HUES48 (cell line): ENCODE data around the gene NEDD4L.
A peak's percentile ranks its signal among the peaks of the same experiment; 100 is the strongest.

Experiments used
- H3K27ac ChIP-seq: one replicate; pipeline ENCODE4 v1.7.0; 2013; ENCODE audit warnings: low read depth, low read length, inconsistent platforms
- H3K27me3 ChIP-seq: 2 replicates; pipeline ENCODE4 v1.6.1; 2013; ENCODE audit warnings: mild to moderate bottlenecking, low read length; ENCODE audit not compliant: control insufficient read depth, insufficient read depth
- H3K36me3 ChIP-seq: 2 replicates; pipeline ENCODE4 v1.6.1; 2013; ENCODE audit warnings: low read length; ENCODE audit not compliant: control insufficient read depth, insufficient read depth
- H3K4me1 ChIP-seq: 2 replicates; pipeline ENCODE4 v1.6.1; 2013; ENCODE audit warnings: mild to moderate bottlenecking, low read length; ENCODE audit not compliant: control insufficient read depth, insufficient read depth
- H3K4me3 ChIP-seq: 2 replicates; pipeline ENCODE4 v1.5.1; 2013; ENCODE audit warnings: mild to moderate bottlenecking, low read depth, low read length
- H3K9ac ChIP-seq: 2 replicates; pipeline ENCODE4 v1.6.1; 2013; ENCODE audit warnings: mild to moderate bottlenecking, low read depth, low read length, moderate library complexity
- H3K9me3 ChIP-seq: 2 replicates; pipeline ENCODE4 v1.6.1; 2013; ENCODE audit warnings: low read length; ENCODE audit not compliant: control insufficient read depth, insufficient read depth

NEDD4L gene

GRCh38 chr18:58323866-58324762 is 280.1 kb downstream of the NEDD4L start:
- Histone ChIP-seq H3K9me3 (no peaks in the 10 kb centered on the region), H3K9ac (no peak overlapping the region), H3K27ac (no peak overlapping the region), H3K4me1 (no peaks in the 10 kb centered on the region), H3K36me3 (peaks cover 44% of the 10 kb centered on the region), H3K27me3 (no peaks in the 10 kb centered on the region), H3K4me3 (no peak overlapping the region)

- Histone ChIP-seq H3K4me1 (no peaks in the 10 kb centered on the region), H3K4me3 (no peak overlapping the region), H3K36me3 (peaks cover 53% of the 10 kb centered on the region), H3K27me3 (no peaks in the 10 kb centered on the region), H3K27ac (no peak overlapping the region), H3K9ac (no peak overlapping the region), H3K9me3 (no peaks in the 10 kb centered on the region)
Measured at GRCh38 chr18:58324824-58325480, 280.9 kb downstream of the NEDD4L start.

- Histone ChIP-seq H3K9me3 (no peaks in the 10 kb centered on the region), H3K4me3 (no peak overlapping the region), H3K4me1 (no peaks in the 10 kb centered on the region), H3K9ac (no peak overlapping the region), H3K27me3 (no peaks in the 10 kb centered on the region), H3K27ac (no peak overlapping the region), H3K36me3 (peaks cover 58% of the 10 kb centered on the region)
Measured at GRCh38 chr18:58325494-58325893, 281.5 kb downstream of the NEDD4L start.

- H3K27me3 ChIP-seq = no peaks in the 10 kb centered on the region
- peaks cover 45% of the 10 kb centered on the region for H3K36me3 ChIP-seq
- peaks cover 32% of the 10 kb centered on the region for H3K4me1 ChIP-seq
- H3K9me3 ChIP-seq = no peaks in the 10 kb centered on the region
- no peak overlapping the region for H3K9ac ChIP-seq
- no peak overlapping the region for H3K27ac ChIP-seq
- no peak overlapping the region for H3K4me3 ChIP-seq
Measured at GRCh38 chr18:58334061-58334460, 290.0 kb downstream of the NEDD4L start.

- Histone ChIP-seq H3K36me3 (peaks cover 34% of the 10 kb centered on the region), H3K9ac (no peak overlapping the region), H3K27ac (peak overlapping the region; percentile 46), H3K4me1 (peaks cover 41% of the 10 kb centered on the region), H3K27me3 (no peaks in the 10 kb centered on the region), H3K9me3 (no peaks in the 10 kb centered on the region), H3K4me3 (no peak overlapping the region)
Measured at GRCh38 chr18:58335223-58335622, 291.2 kb downstream of the NEDD4L start.

GRCh38 chr18:58335821-58336220 is 291.8 kb downstream of the NEDD4L start:
- no peaks in the 10 kb centered on the region for H3K27me3 ChIP-seq
- no peak overlapping the region for H3K9ac ChIP-seq
- peak overlapping the region; percentile 46 for H3K27ac ChIP-seq
- no peak overlapping the region for H3K4me3 ChIP-seq
- no peaks in the 10 kb centered on the region for H3K9me3 ChIP-seq
- peaks cover 43% of the 10 kb centered on the region for H3K4me1 ChIP-seq
- peaks cover 28% of the 10 kb centered on the region for H3K36me3 ChIP-seq

GRCh38 chr18:58336605-58337004 is 292.6 kb downstream of the NEDD4L start:
- H3K9ac ChIP-seq = no peak overlapping the region
- no peaks in the 10 kb centered on the region for H3K27me3 ChIP-seq
- peaks cover 51% of the 10 kb centered on the region for H3K4me1 ChIP-seq
- H3K9me3 ChIP-seq = no peaks in the 10 kb centered on the region
- peaks cover 23% of the 10 kb centered on the region for H3K36me3 ChIP-seq
- H3K4me3 ChIP-seq = no peak overlapping the region
- no peak overlapping the region for H3K27ac ChIP-seq

GRCh38 chr18:58337285-58337684 is 293.3 kb downstream of the NEDD4L start:
- H3K4me3 ChIP-seq = no peak overlapping the region
- H3K9me3 ChIP-seq = no peaks in the 10 kb centered on the region
- H3K4me1 ChIP-seq = peaks cover 57% of the 10 kb centered on the region
- no peaks in the 10 kb centered on the region for H3K27me3 ChIP-seq
- H3K27ac ChIP-seq = no peak overlapping the region
- H3K36me3 ChIP-seq = peaks cover 22% of the 10 kb centered on the region
- H3K9ac ChIP-seq = no peak overlapping the region

- no peak overlapping the region for H3K4me3 ChIP-seq
- H3K36me3 ChIP-seq = peaks cover 23% of the 10 kb centered on the region
- H3K27ac ChIP-seq = peak overlapping the region; percentile 15
- peaks cover 61% of the 10 kb centered on the region for H3K4me1 ChIP-seq
- H3K9ac ChIP-seq = no peak overlapping the region
- no peaks in the 10 kb centered on the region for H3K9me3 ChIP-seq
- no peaks in the 10 kb centered on the region for H3K27me3 ChIP-seq
Measured at GRCh38 chr18:58337686-58338085, 293.7 kb downstream of the NEDD4L start.

- Histone ChIP-seq H3K4me1 (peaks cover 61% of the 10 kb centered on the region), H3K27ac (peak overlapping the region; percentile 15), H3K36me3 (peaks cover 25% of the 10 kb centered on the region), H3K9me3 (no peaks in the 10 kb centered on the region), H3K9ac (no peak overlapping the region), H3K4me3 (no peak overlapping the region), H3K27me3 (no peaks in the 10 kb centered on the region)
Measured at GRCh38 chr18:58338141-58338540, 294.1 kb downstream of the NEDD4L start.

- Histone ChIP-seq H3K4me1 (peaks cover 70% of the 10 kb centered on the region), H3K9ac (peak overlapping the region; percentile 16; the same call in 1 of the 2 replicates), H3K27ac (peak overlapping the region; percentile 78), H3K4me3 (peak overlapping the region; percentile 56), H3K36me3 (peaks cover 16% of the 10 kb centered on the region), H3K9me3 (no peaks in the 10 kb centered on the region), H3K27me3 (no peaks in the 10 kb centered on the region)
Measured at GRCh38 chr18:58338961-58339592, 295.1 kb downstream of the NEDD4L start.
